D341Med (cell line): ENCODE data around the gene CCDC195.

Experiments used
- DNase-seq: peaks from one replicate; pipeline ENCODE4 v3.0.0; 2012; ENCODE audit warnings: low spot score

The CCDC195 gene, protein sequence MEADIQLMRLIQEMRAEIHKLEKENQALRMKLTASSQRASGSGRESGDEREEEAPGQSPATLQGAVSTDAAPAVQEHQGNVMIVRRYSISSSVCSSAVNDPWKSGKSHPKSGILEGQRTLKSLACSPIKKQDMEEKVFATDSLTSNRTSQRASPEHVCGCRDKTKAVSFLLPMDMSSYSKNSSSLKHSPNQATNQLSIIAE

DNA sequence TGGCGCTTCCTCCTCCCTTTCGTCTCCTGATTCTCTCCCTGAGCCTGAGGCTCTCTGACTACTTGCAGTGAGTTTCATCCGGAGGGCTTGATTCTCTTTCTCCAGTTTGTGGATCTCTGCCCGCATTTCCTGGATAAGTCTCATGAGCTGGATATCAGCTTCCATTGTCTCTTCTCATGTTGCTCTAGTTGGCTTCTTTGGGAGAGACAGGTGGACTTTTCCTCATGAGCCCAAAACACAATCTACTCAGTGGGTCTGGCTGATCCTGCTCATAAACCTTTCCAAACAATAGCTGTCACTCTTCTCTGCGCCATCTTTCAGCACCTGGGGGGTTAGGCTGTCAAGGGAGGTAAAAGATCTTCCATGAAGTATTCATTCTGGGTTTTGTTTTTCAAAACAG is at the start of gene CCDC195:
Gene CCDC195, minus strand, starts transcription at position 165 of the 400 bp plus-strand sequence. Its CDS starts 0 bp downstream, at position 165.
- DNase-seq: no peak

DNA sequence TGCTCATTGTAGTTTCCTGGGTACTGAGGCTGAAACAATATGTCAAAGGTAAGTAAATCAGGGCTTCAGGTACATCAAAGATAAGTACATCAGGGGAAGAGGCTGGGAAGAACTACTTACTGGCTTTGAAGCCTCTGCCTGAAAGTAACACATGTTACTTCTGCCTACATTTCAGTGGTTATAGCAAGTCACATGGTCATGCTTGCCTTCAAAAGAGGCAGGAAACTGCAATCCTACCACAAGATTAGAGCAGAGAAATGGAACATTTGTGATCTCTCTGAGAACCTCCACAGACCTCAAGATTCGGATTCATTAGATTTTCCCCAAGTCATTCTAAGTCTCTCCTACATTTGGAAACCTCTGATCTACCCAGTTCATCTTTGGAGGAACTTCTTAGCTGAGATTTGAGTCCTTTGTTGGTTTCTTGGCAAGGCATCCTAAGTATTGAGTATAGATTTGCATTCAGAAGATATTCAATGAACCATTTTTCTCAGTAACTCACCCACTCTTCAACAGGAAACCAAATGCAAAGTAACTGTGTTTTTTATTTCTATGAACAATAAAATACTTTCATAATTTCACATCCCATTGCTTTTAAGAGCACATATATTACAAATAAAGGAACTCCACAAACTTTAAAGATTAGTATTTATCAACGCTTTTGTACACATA is 48.5 kb upstream of the CCDC195 start:
- no peak for DNase-seq

DNA sequence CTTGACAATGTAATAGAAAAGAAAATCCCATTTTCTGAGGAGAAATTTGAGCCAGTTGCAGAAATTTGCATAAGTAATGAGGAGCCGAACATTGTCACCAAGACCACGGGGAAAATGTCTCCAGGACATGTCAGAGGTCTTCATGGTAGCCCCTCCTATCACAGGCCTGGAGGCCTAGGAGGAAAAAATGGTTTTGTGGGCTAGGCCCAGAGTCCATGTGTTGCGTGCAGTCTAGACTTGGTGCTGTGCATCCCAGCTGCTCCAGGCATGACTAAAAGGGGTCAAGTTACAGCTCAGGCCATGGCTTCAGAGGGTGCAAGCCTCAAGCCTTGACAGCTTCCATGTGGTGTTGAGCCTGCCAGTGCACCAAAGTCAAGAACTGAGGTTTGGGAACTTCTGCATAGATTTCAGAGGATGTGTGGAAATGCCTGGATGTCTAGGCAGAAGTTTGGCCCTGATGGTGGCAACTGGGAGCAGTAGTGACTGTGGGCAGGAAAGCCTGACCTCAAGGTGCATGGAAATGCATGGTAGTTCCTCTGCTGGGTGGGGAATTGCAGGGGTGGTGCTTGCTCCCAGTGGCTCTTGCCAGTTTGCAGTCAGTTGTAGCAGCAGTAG is 41.9 kb upstream of the CCDC195 start:
- no peak for DNase-seq

DNA sequence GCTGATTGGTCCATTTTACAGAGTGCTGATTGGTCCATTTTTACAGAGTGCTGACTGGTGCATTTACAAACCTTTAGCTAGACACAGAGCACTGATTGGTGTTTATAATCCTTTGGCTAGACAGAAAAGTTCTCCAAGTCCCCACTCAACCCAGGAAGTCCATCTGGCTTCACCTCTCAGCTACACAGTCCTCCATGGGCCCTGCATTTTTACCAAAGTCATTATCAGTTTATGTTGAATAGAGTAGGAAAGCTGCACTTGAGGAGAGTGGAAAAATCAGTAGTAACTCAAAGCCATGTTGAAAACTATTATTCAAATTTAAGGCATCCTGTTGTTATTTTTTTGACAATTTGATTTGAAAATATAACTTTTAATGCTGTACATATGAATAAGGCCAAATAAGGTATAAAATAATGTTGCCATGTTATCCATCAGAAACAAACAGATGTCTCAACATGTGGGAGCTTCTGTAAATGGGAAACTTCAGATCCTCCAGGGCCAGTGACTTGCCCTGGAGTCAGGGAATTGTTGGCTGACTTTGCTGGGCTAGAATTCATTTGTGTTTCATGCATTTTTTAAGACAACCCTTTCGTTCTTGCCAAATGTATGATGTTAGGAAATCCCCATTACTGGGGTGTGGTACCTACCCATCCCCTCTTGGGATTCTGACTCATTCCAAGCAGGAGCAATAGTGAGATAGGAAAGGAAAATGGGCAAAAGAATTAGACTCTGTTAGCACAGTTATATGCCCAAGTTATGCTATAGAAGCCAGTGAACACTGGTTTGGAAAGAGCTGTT is 37.8 kb upstream of the CCDC195 start:
- DNase-seq: no peak

DNA sequence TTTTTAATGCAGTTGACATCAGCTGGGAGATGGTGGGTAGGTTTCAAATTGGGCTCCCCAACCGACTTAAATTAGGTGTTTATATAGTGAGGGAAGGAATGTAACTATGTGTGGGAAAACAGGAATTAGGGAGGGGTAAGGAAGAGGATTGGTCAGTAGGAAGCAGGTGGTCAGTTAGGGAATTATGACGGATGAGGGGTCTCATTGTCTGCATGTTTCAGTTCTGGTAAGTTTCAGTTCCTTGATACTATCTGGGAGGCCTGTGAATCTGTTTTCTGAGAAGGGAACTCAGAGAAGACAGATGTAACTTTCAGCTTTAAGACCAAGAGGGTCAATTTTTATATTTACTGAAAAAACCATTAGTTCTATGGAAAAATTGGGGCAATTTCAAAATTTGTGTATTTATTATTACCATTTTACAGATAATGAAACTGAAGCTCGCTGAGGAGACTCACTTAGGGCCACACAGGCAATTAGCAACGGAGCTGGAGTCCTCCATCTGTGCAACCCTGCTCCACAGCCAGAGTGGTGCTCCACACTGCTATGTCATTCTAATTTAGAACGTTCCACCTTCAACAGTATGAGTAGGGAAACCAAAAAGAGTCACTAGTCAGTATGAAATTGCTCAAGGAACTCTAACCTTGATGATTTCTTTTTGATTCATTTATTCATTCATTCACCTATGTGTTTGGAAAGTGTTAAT is 36.0 kb upstream of the CCDC195 start:
- no peak for DNase-seq

DNA sequence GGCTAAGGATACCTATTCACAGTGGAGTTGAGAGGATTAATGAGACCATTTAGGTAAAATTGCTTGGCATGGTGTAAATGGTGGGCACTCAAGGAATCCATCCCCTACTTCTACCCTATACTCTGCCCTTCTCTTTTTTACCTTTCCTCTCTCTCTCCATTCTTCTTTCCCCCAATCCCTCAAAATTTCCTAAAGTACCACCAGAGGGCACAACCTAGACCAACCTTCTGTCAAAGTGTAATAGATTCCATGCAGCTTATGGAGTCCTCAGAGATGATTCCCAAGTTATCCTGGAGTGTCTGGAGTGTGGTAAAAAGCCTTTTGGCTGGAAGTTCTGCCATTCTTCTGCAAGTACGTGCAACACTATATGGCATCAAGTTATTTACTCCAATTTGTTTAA is 33.0 kb upstream of the CCDC195 start:
- no peak for DNase-seq

DNA sequence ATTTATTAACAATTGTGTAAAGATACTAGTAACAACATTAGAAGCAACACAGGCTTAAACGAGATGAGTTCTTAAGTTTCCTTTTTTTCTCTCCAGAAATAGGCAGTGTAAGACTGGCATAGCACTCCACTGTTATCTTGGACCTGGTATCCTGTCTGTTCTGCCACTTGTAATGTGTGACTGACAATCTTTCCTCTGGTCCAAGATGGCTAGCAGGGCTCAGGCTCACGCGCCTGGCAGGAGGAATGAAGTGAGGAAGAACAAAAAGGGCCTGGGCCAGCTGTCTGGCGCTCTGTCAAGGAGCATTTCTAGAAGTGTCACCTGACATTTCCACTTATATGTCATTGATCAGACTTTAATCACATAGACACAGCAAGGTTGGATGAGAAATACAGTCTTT is 31.6 kb upstream of the CCDC195 start:
- DNase-seq: no peak

DNA sequence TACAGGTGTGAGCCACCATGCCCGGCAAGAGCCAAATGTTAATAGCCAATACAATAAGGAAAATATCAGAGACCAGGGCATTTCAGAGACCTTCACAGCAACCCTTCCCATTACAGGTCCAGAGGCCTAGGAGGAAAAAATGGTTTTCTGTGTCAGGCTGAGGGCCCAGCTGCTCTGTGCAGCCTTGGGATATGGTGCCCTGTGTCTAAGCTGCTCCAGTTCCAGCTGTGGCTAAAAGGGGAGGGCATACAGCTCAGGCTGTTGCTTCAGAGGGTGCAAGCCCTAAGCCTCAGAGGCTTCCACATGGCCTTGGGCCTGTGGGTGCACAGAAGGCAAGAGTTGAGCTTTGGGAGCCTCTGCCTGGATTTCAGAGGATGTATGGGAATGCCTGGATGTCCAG is 20.1 kb upstream of the CCDC195 start:
- DNase-seq: no peak

DNA sequence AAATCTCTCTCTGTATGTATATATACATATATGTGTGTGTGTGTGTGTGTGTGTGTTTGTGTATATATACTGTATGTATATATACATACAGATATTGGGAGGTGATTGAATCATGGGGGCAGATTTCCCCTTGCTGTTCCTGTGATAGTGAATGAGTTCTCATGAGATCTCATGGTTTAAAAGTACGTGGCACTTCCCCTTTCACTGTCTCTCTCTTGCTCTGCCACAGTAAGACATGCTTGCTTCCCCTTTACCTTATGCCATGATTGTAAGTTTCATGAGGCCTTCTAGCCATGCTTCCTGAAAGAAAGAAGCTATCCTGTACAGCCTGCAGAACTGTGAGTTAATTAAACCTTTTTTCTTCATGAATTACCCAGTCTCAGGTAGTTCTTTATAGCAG is 18.8 kb upstream of the CCDC195 start:
- no peak for DNase-seq

DNA sequence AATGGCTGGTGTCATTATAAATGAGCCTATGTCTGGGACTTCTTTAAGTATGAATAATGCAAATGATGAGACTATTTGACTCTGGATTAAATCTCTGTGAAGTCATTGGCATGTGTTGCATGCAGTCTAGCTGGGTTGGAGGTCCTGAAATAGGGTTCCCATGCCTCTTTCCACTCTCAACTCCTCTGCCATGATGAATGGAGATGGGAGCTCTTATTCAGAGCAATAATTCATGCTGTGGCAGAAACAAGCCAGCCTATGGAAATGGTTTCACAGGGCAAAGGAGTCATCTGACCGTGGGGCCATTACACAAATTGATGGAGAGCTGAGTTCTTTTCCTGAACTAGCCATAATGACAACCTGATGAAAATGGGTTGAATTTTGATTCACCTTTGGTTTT is 15.5 kb upstream of the CCDC195 start:
- DNase-seq: no peak

DNA sequence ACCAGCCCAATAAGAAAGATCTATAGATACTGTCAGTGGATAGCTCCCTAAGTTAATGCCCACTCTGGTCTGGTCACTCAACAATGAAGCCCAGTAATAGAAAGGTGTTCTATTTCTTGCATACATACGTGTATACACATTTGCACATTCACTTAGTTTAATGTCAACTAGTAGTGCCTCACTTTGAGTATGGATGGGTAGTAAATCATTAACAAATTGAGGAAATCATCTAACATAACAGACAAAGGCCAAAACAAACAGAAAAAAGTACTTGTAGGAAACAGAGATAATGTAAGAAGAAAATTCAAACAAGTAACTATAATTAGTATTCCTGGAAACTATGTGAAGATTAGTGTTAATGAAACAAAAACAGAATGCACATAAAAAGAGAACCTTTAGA is 13.3 kb upstream of the CCDC195 start:
- DNase-seq: no peak

DNA sequence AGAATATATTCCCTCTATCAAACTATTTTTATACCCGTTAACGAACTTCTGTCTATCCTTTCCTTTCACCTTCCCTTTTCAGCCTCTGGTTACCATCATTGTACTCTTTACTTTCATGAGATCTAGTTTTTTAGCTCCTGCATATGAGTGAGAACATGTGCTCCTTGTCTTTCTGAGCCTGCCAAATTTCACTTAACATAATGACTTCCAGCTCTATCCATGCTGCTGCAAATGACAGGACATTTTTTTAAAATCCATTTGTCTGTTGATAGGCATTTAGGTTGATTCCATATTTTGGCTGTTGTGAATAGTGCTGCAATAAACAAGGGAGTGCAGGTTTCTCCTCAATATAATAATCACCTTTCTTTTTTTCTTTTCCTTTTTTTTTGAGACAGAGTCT is 8.2 kb upstream of the CCDC195 start:
- DNase-seq: no peak

DNA sequence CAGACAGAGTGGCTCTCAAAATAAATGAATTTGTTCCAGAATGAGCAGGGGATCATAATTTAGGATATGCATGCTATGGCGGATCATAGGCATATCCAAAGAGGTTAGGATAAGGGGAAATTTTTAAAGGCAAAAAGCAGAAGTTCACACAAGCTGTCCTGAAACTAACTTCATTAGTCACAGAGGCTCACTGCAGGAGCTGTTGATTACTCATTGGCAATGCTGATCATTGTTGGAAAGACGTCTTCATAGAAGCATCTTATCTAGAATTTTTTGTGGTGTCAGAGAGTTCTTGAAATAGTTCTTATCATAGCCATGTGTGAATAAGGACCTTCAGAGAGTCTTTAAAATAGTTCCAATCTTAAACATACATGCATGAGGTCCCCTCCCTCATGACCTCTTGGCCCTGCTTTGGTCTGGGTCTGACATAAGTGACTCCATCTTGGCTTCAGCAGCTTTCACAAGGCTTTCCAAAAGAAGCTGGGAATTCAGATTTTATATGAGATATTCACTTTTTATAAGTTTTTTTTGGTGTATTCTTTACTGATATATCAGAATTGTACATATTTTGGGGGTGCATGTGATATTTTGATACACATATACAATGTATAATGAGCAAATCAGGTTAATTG is 7.5 kb upstream of the CCDC195 start:
- no peak for DNase-seq

DNA sequence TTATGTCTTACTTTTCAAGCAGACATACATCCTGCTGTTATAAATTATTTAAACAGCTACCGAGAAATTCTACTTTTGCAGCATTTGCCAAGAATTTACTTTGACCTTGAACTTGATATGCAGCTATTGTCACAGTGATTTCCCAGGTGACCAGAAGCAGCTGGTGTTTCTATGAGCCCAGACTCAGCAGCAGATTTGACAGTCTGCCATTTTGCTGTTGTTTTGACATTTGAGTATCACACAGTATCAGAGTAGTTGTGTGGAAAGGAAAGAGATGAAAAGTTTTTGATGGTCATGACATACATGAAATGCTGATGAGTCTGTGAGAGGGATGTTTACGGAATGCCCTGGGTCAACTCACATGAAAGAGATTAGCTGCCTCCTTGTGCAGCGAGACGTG is 6.6 kb upstream of the CCDC195 start:
- DNase-seq: no peak

DNA sequence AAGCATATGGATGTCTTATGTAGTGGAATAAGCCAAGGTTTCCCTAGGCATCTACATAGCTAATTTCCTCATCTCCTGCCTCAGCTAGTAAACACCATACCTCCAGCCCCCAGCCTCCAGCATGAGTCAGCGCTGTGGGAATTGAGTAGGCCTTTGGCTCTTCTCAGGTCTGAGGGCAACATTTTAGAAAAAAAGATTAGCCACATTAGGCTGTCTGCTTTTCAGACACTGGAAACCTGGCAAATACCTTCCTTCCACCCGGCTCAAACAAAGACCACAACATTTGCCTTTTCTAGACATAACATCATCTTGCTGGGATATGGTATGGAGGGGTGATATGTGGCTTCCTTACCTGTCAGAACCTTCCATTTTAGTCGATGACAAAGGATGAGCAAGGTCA is 6.1 kb upstream of the CCDC195 start:
- no peak for DNase-seq

DNA sequence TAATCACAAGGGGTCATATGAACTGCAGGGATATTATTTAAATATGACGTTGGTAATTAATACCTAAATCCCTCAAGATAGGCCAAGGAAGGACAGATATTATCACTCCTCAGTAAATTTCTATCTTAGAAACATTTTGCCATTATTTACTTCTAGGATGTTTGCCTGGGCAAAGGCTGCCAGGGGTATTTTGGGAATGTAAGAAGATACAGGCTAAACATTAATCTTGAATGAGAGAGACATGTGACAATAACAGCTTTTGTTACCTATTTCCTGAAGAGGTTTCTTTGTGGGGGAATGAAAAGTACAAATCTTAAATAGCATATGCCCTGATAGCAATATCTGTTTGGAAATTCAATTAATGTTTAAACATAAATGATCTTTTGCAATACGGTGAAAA is 756 bp upstream of the CCDC195 start:
- DNase-seq: no peak

DNA sequence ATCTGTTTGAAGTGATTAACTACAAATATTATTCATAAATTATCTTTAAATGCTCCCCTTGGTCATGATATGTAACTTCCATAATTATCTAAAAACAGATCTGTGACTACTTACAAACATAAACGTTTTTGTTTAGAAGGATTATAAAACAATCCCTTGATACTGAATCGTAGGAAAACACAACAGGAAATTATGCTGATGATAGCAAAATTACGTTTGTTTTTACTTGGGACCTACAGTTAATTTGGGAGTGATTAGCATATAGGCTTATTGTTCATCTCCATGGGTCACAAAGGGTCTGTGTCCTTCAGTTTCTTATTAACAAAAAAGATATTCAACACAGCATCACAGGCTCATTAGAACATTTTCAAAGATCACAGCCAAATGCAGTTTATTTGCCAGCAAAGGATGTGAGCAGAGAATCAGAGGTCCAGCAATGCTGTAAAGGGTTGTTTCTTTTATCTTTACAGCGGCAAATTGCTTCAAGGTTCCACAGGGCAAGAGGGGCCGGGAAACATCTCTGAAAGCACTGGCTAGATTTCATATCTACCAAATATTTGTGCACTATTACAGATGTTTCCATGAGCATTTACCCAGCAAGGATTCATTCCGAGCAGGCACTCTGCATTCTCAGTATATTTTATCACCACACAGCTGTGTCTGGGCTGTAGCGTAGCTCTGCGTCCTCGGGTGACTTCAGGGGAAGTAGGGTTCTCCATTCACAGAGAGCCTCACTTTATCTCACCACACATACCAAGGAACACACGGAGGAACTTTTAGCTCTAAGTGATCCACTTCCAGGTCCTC is 4.1 kb downstream of the CCDC195 start:
- no peak for DNase-seq

DNA sequence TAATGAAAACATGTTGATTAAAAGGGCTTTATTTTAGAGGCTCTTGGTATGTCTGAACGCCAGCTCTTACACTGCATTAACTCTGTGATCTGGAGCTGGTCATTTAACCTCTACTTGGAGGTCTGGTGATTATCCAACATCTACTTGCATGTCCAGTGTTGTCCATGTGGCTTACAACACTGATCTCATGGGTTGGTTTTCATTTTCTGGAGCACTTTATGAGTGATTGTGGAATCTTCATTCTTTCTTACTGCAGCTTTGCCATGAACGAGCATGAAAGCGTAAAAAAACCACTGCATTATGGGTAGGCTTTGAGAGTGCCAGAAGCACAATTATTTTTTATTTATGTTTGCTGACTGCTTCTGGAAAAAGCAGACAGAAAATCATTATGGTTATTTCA is 4.8 kb downstream of the CCDC195 start:
- no peak for DNase-seq

DNA sequence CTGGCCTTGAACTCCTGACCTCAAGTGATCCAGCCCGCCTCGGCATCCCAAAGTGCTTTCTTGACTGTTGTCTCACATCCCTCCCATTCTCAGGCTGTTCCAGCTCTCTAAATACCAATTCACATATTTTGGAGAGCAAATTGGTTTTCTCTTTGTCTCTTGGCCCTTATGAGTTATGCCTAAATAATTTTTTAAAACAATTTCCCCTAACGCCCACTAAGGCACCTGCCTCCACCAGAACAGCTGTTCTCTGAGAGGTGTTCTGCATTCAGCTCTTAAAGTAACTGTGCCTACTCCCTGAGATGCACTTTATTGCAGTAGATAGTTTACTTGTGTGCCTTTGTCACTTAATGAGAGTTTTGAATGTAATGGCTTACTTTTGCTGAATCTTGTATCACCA is 6.9 kb downstream of the CCDC195 start:
- DNase-seq: no peak

DNA sequence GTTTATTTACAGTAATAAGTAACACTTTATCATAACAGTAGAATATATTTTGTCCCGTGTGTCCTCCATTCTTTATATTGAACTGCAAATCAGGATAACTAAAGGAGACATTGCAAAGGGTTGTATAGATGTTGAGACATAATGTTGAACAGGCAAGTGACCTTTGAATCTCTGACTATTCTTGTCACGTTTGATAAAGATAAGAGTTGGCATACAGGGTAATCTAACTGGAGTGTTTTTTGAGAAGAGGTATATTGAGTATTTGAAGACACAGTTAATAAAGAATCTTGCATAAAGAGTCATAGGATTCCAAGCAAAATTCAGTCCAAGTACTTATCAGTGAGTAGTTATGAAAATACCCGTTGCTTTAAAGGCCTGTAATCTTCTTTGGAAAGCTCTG is 21.7 kb downstream of the CCDC195 start:
- no peak for DNase-seq

DNA sequence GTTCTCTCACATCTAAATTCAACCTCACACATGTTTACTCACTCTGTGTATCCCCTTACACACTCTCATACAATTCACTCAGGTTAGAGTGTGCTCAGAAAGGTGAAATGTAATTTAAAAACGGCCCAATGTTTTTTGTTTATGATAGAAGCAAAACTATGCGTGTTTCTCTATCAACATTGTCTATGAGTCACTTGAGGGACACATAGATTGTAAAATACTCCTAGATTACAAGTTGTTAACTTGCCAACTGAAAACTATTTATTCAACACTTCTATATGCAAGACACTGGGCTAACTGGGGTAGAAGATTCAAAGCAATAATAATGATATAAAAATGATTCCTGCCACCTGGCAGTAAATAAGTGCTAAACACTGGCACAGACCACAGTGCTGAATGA is 24.6 kb downstream of the CCDC195 start:
- no peak for DNase-seq
